Adrenal gland (tissue), 12 donors: ENCODE data around the gene PSMA5. TPM values are rescaled to one million over a fixed set of nuclear protein-coding genes. Genes with fewer than 3 reads are reported as not detected.
"Not testable (repeated sequence)": the region's sequence is repeated elsewhere in the genome, so short reads cannot be mapped to it uniquely, and the experiment has no call there.

Experiments
- DNase-seq, 7 donors: peaks; one replicate each; pipeline ENCODE4 v3.0.0-alpha.2; 2019 to 2020
- H3K27ac ChIP-seq, 5 donors: fragments of 200-600 bp; sonication (generic) in 4 of 5; 1 replicate in 3 of 5; 2 replicates in 2 of 5; pipeline versions ENCODE4 v1.5.1 to v1.8.0; 2016 to 2020; ENCODE audit warnings: mild to moderate bottlenecking in 1 of 5
- H3K27me3 ChIP-seq: fragments of 200-600 bp; 2 replicates; pipeline ENCODE4 v1.8.0; 2021
- H3K36me3 ChIP-seq, 2 donors: fragments of 200-600 bp; replicated peaks in 1 of 2; 1 replicate in 1 of 2; 2 replicates in 1 of 2; pipeline versions ENCODE4 v1.5.1 to v1.8.0; 2018 to 2022
- H3K4me1 ChIP-seq, 2 donors: fragments of 200-600 bp; replicated peaks in 1 of 2; 1 replicate in 1 of 2; 2 replicates in 1 of 2; pipeline versions ENCODE4 v1.5.1 to v1.8.0; 2018 to 2021
- H3K4me3 ChIP-seq, 4 donors: fragments of 200-600 bp; sonication (generic) in 3 of 4; one replicate each; pipeline ENCODE4 v1.5.1; 2016 to 2018
- H3K9me3 ChIP-seq, 3 donors: fragments of 200-600 bp; sonication (generic) in 1 of 3; replicated peaks in 1 of 3; 1 replicate in 2 of 3; 2 replicates in 1 of 3; pipeline versions ENCODE4 v1.5.1 to v1.8.0; 2016 to 2021
- POLR2A ChIP-seq, 2 donors: fragments of 450-650 bp; IDR thresholded peaks; one replicate each; pipeline ENCODE4 v1.6.1; 2017; ENCODE audit warnings: antibody characterized with exemption in 2 of 2, mild to moderate bottlenecking in 2 of 2, moderate library complexity in 1 of 2
- WGBS, 4 donors: extraction: QIAGEN DNeasy Blood & Tissue Kit in 2 of 4; methylation state at CpG; one replicate each; pipeline versions ENCODE4 v1.1.5 to v1.1.7; 2013 to 2017; 5-methylcytosine and 5-hydroxymethylcytosine counted together
- intact Hi-C, 2 donors: fragments of 100-400 bp; cut with DNase I; formaldehyde crosslinking; loops; one replicate each; pipeline versions ENCODE4 v1.14.1 to v1.15.0; 2022 to 2023
- polyA plus RNA-seq, 3 donors: library from polyadenylated mRNA; stranded (reverse); fragments of 200-250 nt in 2 of 3; fragments of 350-450 nt in 1 of 3; fragmentation: Illumina TruSeq in 1 of 3; extraction: RNeasy Lipid Tissue Mini Kit (QIAGEN cat#74804) in 1 of 3; gene quantifications; one replicate each; pipeline ENCODE4 v1.2.3, GENCODE V29; 2013 to 2014
- total RNA-seq, 9 donors: library from RNA; depleted of rRNA in 4 of 9; stranded (reverse); fragments of >200 nt in 4 of 9; fragments of 120-200 nt in 1 of 9; fragmentation: NEBNext Ultra II Directional in 1 of 9; extraction: Animal tissue kit (Norgen Biotek cat#: 25700) in 1 of 9; gene quantifications; one replicate each; pipeline versions ENCODE4 v1.1.0 to v1.2.4, GENCODE V29; 2013 to 2023
- TF ChIP-seq, protein P1 (sequence below), 6 experiments: fragments of 450-650 bp in 4 of 6; fragments of 200-600 bp in 2 of 6; sonication (generic) in 1 of 6; IDR thresholded peaks; 1 replicate in 5 of 6; 2 replicates in 1 of 6; pipeline versions ENCODE4 v1.5.1 to v1.8.0; 2016 to 2021; ENCODE audit warnings: antibody characterized with exemption in 6 of 6, mild to moderate bottlenecking in 2 of 6, moderate library complexity in 1 of 6
- donor health status: healthy with polysubstance abuse.
- donor health status: Bipolar disorder and iron deficiency.
- donor health status: DM: yes; HTN: yes; CAD: no.
- donor health status: DM: no; HTN: no; CAD: no.
- donor health status: DM: no; HTN: no; CAD: no.
- donor health status: DM: yes; HTN: yes; CAD: no.

The PSMA5 gene
- total and polyA plus RNA-seq, 12 donors, result 22.8 to 187 (median 63.4) TPM

- no peak for DNase-seq
- WGBS, 4 donors, result 89 to 96% (median 95%) methylated on average over 1 of the region's 1 CpG
- H3K36me3 ChIP-seq, result no peaks in the 10 kb centered on the region
- no peak overlapping the region for H3K4me3 ChIP-seq
- H3K27ac ChIP-seq, result no peak overlapping the region
- no peaks in the 10 kb centered on the region for H3K27me3 ChIP-seq
- no peaks in the 10 kb centered on the region for H3K9me3 ChIP-seq
- no peaks in the 10 kb centered on the region for H3K4me1 ChIP-seq
- TF ChIP-seq, protein P1, sequence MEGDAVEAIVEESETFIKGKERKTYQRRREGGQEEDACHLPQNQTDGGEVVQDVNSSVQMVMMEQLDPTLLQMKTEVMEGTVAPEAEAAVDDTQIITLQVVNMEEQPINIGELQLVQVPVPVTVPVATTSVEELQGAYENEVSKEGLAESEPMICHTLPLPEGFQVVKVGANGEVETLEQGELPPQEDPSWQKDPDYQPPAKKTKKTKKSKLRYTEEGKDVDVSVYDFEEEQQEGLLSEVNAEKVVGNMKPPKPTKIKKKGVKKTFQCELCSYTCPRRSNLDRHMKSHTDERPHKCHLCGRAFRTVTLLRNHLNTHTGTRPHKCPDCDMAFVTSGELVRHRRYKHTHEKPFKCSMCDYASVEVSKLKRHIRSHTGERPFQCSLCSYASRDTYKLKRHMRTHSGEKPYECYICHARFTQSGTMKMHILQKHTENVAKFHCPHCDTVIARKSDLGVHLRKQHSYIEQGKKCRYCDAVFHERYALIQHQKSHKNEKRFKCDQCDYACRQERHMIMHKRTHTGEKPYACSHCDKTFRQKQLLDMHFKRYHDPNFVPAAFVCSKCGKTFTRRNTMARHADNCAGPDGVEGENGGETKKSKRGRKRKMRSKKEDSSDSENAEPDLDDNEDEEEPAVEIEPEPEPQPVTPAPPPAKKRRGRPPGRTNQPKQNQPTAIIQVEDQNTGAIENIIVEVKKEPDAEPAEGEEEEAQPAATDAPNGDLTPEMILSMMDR (IDR thresholded peaks at IDR 0.05), result no peak
- TF ChIP-seq POLR2A (IDR thresholded peaks at IDR 0.05), result no peak
- intact Hi-C loops, result no loop called here
Observed at GRCh38 chr1:109454497-109455133, 28.4 kb upstream of the PSMA5 start.

DNA sequence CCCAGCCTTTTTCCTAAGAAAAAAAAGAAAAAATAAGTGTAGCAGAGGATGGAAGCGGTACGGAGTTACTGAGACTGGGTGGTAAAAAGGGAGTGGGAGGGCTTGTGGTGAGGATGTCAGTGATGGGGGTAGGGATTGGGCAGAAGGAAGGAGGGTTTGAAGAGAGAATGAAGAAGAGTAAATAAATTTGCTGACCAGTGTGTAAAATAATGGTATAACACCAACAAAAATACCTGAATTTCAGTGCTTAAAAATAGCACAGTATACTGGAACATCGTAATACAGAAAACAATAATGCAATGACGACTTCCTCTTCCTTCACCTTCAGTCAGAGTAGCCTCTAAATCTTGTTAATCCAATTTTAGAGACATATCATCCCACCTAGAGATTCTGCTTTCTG lies 21.3 kb upstream of the PSMA5 start:
- H3K27ac ChIP-seq, result no peak overlapping the region
- H3K36me3 ChIP-seq, result no peaks in the 10 kb centered on the region
- no peaks in the 10 kb centered on the region for H3K9me3 ChIP-seq
- intact Hi-C loops, result no loop called here
- 67 to 76% (median 67%) methylated on average over 4 of the region's 4 CpGs for WGBS, 4 donors
- no peaks in the 10 kb centered on the region for H3K4me1 ChIP-seq
- H3K27me3 ChIP-seq, result no peaks in the 10 kb centered on the region
- no peak for DNase-seq
- no peak for TF ChIP-seq POLR2A (IDR thresholded peaks at IDR 0.05)
- TF ChIP-seq, protein P1 (IDR thresholded peaks at IDR 0.05), result no peak
- H3K4me3 ChIP-seq, result no peak overlapping the region

DNA sequence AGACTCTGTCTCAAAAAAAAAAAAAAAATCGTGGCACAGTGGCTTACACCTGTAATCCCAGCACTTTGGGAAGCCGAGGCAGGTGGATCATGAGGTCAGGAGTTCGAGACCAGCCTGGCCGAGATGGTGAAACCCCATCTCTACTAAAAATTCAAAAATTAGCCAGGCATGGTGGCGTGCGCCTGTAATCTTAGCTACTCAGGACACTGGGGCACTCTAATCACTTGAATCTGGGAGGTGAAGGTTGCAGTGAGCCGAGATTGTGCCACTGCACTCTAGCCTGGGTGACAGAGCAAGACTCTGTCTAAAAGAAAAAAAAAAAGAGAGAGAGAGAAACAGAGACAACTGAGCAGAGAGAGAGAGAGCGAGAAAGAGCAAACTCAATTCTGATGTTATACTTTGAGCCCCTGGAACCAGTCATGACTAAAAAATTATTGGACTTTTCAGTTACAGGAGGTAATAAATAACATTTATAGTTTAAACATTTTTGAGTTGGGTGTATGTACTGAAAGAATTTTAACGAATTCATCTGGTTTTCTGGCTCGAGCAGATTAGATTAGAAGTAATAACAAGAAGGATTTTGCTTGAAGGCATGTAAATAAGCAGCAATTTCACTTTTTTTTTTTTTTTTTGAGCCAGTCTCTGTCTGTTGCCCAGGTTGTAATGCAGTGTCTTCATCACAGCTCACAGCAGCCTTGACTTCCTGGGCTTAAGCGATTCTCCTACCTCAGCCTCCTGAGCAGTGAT lies 19.9 kb upstream of the PSMA5 start:
- WGBS, 4 donors, result 62 to 69% (median 63%) methylated on average over 11 of the region's 11 CpGs
- H3K4me3 ChIP-seq, H3K4me1 ChIP-seq, intact Hi-C loops, H3K27me3 ChIP-seq, H3K27ac ChIP-seq, H3K36me3 ChIP-seq, DNase-seq, H3K9me3 ChIP-seq: not testable (repeated sequence)

- Histone ChIP-seq H3K27ac (no peak overlapping the region), H3K9me3 (no peaks in the 10 kb centered on the region), H3K4me1 (peaks cover 0 to 1% of the 10 kb centered on the region in 2 donors), H3K4me3 (no peak overlapping the region), H3K27me3 (no peaks in the 10 kb centered on the region), H3K36me3 (no peaks in the 10 kb centered on the region)
- WGBS, 4 donors, result 82 to 95% (median 90%) methylated on average over 1 of the region's 1 CpG
- intact Hi-C loops, result no loop called here
- TF ChIP-seq, protein P1 (IDR thresholded peaks at IDR 0.05), result no peak
- no peak for TF ChIP-seq POLR2A (IDR thresholded peaks at IDR 0.05)
- no peak for DNase-seq
Observed at GRCh38 chr1:109444346-109444745, 18.1 kb upstream of the PSMA5 start.
